ENCODE data around the gene PLPP2. TPM values are rescaled to one million over a fixed set of nuclear protein-coding genes. Genes with fewer than 3 reads are reported as not detected.

PLPP2 gene
- total RNA-seq, 2 donors from 2014 or later = 0.82 to 3.3 TPM

DNA sequence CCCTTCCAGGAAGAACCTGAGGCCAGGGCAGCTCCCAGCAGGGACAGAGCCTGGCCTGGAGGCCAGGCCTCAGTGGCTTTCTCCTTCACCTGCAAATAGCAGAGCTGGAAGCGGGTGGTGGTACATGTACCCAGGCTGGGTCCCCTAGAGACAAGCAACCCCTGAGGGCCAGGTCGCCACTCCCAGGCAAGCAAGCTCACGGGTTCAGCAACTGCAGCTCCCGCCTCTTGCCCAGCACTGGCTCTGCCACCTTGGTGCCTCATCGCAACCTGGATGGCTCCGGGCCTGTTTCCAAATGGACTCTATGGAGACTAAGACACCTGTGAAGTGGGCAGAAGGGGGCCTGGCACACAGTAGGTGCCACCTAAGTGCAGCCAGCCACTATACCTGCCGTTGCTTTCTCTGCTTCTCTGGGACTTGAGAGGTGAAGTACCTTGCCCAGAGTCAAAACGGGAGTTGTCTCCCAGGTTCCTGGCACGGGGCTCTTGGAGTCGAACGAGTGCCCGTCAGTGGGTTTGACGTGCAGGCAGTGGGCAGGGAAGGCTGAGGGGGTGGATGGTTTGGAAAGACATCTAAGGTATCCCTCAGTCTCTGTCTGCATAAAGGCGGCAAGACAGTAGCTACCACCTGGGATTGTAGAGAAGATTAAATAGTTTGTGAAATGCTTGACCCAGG is 2.4 kb upstream of the PLPP2 start:
- H3K27ac ChIP-seq = no peak overlapping the region
- no peaks in the 10 kb centered on the region for H3K36me3 ChIP-seq
- TF ChIP-seq, protein P1, sequence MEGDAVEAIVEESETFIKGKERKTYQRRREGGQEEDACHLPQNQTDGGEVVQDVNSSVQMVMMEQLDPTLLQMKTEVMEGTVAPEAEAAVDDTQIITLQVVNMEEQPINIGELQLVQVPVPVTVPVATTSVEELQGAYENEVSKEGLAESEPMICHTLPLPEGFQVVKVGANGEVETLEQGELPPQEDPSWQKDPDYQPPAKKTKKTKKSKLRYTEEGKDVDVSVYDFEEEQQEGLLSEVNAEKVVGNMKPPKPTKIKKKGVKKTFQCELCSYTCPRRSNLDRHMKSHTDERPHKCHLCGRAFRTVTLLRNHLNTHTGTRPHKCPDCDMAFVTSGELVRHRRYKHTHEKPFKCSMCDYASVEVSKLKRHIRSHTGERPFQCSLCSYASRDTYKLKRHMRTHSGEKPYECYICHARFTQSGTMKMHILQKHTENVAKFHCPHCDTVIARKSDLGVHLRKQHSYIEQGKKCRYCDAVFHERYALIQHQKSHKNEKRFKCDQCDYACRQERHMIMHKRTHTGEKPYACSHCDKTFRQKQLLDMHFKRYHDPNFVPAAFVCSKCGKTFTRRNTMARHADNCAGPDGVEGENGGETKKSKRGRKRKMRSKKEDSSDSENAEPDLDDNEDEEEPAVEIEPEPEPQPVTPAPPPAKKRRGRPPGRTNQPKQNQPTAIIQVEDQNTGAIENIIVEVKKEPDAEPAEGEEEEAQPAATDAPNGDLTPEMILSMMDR (IDR thresholded peaks at IDR 0.05) = no peak
- H3K27me3 ChIP-seq = peaks cover 0 to 23% of the 10 kb centered on the region in 2 donors
- H3K9me3 ChIP-seq = no peaks in the 10 kb centered on the region
- no peak for DNase-seq (ENCODE audit: low spot score)
- H3K4me3 ChIP-seq = no peak overlapping the region
- peaks cover 0 to 39% of the 10 kb centered on the region in 2 donors for H3K4me1 ChIP-seq

DNA sequence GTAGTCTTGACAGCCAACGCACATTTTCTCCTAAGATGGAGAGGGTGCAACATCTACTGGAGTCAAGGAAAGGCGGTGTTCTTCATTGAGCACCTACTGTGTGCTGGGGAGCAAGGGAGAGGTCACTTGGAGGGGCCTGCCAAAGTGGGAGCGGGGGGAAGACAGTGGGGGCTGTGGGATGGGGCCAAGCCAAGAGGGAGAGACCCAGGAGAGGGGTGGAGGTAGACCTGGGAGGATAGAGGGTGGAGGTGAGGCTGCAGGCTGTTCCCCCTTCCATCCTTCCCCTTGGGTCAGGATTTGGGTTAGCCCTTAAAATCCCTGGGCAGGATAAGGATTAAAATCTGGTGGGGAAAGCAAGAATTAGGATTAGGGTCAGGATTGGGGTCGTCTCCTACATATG is 1.7 kb upstream of the PLPP2 start:
- H3K27me3 ChIP-seq = peaks cover 0 to 23% of the 10 kb centered on the region in 2 donors
- H3K9me3 ChIP-seq = no peaks in the 10 kb centered on the region
- DNase-seq (ENCODE audit: low spot score) = no peak
- H3K36me3 ChIP-seq = no peaks in the 10 kb centered on the region
- H3K27ac ChIP-seq = no peak overlapping the region
- TF ChIP-seq, protein P1 (IDR thresholded peaks at IDR 0.05) = no peak
- H3K4me1 ChIP-seq = peaks cover 0 to 39% of the 10 kb centered on the region in 2 donors
- no peak overlapping the region for H3K4me3 ChIP-seq

DNA sequence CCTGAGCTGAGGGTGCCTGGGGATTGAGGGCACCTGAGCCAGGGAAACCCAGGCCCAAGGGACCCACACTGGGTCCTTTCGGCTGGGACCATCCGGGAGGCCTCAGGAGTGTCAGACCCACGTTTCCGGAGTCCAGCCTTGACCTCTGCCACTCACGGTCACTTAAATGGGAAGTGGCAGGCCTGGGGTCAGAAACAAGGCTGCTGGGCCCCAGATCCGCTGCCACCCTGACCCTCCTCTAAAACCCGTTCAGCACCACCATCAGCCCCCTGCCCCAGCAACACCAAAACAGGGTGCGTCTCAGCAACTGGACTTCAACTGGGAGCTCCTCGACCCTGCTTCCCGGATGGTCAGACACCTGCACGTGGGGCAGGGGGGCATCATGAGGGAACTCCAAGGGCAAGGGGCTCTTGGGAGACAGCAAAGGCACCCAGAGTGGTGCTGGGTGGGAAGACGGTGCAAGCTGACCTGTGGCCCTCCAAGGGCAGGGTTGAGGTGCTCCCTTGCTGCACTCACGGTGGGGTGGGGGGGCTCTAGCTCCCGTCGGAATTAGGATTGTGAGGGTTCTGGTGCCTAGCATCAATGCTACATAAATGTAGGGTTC is 1.2 kb upstream of the PLPP2 start:
- H3K9me3 ChIP-seq = no peaks in the 10 kb centered on the region
- no peak overlapping the region for H3K27ac ChIP-seq
- no peaks in the 10 kb centered on the region for H3K36me3 ChIP-seq
- DNase-seq (ENCODE audit: low spot score) = no peak
- TF ChIP-seq, protein P1 (IDR thresholded peaks at IDR 0.05) = no peak
- H3K4me3 ChIP-seq = no peak overlapping the region
- peaks cover 0 to 23% of the 10 kb centered on the region in 2 donors for H3K27me3 ChIP-seq
- H3K4me1 ChIP-seq = peaks cover 0 to 39% of the 10 kb centered on the region in 2 donors

DNA sequence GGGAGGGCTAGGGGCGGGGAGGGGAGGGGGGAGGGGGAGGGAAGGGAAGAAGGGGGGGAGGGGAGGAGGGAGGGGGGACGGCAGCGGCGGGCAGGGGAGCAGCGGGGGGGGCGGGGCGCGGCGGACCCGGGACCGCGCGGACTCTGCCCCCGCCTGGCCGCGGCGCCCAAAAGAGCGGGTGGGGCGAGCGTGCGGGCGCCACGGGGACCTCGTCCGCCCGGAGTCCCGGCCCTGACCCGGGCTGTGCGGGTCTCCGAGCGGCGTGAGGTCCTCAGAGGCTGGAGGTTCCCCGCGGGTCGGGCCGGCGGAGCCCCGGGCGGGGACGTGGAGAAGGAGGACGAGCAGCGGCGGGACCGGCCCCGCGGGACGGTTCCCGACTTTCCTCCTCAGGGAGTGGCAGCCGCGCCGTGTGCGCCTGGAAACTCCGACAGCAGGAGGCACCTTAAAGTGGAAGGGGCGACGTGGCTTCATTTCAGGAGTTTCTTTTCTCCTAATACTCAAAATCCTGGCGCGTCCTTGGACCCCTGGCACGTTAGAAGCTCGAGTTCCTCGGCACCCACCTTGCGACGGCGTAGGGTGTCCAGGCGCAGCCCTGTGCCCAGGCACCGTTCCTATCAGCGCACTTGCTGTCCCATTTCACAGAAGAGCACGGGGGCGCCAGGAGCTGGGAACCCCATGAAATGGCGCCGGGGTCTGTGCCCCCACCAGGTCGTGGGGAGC is 518 bp upstream of the PLPP2 start:
- Histone ChIP-seq H3K27me3 (peaks cover 0 to 23% of the 10 kb centered on the region in 2 donors), H3K36me3 (no peaks in the 10 kb centered on the region), H3K9me3 (no peaks in the 10 kb centered on the region), H3K27ac (no peak overlapping the region), H3K4me3 (peak overlapping the region in 1 of 2 donors; percentile 33), H3K4me1 (peaks cover 0 to 39% of the 10 kb centered on the region in 2 donors)
- no peak for DNase-seq (ENCODE audit: low spot score)
- TF ChIP-seq, protein P1 (IDR thresholded peaks at IDR 0.05) = no peak

DNA sequence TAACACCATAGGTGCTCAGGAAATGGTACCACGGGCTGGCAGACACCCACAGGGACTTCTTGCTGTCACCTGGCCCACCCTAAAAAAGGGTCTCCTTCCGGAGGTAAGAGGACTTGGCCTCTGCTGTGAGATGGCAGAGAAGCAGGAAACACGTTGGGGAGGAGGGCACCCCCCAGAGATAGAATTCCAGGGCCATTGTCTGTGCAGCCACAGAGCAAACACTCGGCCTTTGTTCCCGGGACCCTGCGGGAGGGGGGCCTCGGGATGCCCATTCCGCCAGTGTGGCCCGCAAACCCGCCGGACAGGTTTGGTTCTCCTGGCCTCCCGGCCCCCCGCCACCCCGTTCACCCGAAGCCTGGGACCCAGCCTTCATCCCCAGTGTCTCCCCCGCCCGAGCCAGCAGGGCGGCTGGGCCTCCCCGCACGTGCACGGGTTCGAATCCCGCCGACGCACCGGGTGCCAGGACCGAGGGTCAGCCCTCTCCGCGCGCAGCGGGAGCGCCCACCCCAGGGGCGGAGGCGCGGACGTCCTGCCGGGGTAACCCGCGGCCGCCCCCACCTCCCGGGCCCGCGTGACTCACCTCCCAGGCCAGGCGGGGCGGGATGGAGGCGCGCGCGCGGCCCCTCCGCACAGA is 714 bp downstream of the PLPP2 start:
- Histone ChIP-seq H3K4me1 (peaks cover 0 to 31% of the 10 kb centered on the region in 2 donors), H3K27ac (no peak overlapping the region), H3K36me3 (no peaks in the 10 kb centered on the region), H3K9me3 (no peaks in the 10 kb centered on the region), H3K27me3 (peaks cover 0 to 23% of the 10 kb centered on the region in 2 donors), H3K4me3 (peak overlapping the region; percentile 11 to 45)
- DNase-seq (ENCODE audit: low spot score) = no peak
- TF ChIP-seq, protein P1 (IDR thresholded peaks at IDR 0.05) = no peak
